NCI-H1417 (cell line): ENCODE data around the gene SPAG16.

Experiments
- DNase-seq, 3 experiments: peaks; one replicate each; lab custom pipeline; 2025; lab: John Stamatoyannopoulos, UW

Gene SPAG16

DNA sequence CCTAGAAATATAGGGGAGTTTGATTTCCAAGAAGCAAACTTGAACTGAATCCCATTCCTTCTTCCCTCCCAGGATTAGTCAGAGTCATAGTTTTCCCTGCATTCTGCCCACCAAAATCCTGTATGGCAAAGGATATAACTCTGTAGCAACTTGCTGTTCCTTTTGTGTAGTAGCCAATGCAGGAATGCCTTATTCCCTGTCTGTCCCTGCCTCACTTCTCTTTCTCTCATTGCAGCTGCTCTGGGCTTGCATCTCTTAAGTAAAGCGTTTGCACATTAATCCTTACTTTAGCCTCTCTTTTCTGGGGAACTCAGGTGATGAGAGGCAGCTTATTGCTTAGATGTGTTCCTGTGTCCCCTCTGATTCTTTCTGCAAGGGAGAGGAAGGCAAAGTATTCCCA is 793.5 kb downstream of the SPAG16 start:
- no peak for DNase-seq

GRCh38 chr2:214079032-214079431 is 794.8 kb downstream of the SPAG16 start:
- no peak for DNase-seq

GRCh38 chr2:214088536-214088935 is 804.3 kb downstream of the SPAG16 start:
- DNase-seq: no peak

- no peak for DNase-seq
These were observed 812.0 kb downstream of the SPAG16 start for GRCh38 chr2:214096208-214096715.

DNA sequence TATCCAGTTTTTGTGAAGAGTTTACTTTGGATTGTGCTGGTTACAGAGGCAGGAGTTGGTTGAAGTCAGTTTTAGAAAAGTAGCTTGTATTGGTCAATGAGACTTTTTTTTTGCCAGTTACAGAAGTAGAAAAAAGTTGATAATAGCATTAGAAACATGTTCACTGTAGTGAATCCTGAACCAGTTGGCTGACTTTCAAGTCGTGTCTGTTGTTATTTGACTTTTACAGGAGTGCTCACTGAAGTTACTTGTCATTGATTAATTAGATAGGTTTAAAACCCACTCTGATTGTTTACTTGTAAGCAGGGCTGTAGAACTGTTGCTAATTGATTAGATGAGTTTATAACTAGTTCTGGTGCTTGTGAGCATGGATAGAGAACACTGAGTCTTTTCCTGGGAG is 814.5 kb downstream of the SPAG16 start:
- DNase-seq: no peak

DNA sequence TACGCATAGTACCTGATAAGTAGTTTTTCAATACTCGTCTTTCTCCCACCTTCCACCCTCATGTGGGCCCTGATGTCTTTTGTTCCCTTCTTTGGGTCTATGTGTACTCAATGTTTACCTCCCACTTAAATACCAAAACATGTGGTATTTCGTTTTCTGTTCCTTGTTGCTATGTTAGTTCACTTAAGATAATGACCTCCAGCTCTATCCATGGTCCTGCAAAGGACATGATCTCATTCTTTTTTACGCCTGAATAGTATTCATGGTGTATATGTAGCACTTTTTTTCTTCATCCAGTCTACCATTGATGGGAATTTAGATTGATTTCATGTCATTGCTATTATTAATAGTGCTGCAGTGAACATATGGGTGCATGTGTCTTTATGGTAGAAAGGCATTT is 816.2 kb downstream of the SPAG16 start:
- DNase-seq: no peak

DNA sequence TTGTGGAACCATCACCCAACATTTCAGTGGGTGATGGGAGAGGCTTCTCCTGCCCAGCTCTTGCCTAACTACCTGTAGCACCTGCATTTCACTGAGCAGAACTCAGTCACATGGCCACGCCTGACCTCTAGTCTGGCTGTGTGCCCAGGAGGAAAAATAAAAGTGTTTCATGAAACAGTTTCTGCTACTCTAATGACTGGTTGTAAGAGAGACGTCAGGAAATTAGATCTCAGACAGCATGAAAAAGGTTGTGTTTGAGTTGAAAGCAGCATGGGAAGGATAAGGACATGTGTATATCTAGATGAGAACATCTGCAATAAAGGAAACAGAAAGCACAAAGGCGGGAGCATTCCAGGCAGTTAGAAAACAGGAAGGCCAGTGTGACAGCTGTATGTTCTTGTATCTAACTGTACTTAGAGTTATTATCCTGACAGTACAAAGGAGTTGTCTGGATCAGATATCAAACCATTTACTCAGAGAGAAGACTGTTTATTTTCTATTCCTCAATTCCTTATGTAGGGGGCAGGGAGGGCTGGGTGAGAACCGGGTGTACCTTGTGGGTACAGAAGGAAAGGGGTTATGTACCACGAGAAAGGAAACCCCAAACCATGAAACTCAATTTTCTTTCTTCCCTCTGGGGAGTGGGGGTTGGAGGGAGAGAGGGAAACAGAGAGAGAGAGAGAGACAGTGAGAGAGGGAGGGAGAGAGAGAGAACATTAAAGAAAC is 819.2 kb downstream of the SPAG16 start:
- peak; percentile 55 to 91 (median 68) for DNase-seq

DNA sequence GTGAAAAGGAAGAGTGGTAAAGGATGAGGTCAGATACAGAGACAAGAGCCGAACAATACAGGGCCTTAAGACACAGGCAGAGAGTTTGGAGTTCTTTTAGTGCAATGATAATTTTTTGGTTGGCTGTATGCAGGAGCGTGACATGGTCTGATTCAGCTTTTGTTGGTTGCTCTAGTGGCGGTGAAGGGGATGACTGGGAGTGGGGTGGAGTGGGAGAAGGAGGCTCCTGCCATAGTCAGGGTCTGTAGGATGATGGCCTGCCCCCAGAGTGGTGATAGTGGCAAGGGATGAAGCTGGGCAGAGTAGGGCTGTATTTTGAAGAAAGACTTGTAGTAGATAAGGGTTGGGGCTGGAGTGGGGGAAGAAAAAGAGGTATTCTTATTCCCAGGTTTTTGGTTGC is 820.0 kb downstream of the SPAG16 start:
- no peak for DNase-seq

DNA sequence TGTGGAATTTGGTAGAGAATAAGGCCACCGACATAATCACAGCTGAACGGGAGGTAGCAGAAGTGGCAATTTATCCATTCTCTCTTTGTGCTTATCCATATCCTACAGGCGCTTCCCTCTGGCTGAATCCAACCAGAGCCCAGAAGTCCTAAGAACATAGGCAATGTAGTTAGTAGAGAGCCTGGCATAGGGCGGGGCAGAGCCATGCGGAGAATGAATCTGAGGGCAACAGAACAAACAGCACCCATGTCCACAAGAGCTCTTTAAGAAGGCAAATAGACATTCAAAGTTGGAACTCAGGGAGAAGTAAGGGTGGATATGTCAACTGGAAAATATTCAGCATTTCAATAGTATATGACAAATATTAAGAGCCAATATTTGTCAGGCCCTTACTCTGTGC is 820.7 kb downstream of the SPAG16 start:
- no peak for DNase-seq

GRCh38 chr2:214107726-214108125 is 823.5 kb downstream of the SPAG16 start:
- peak in 1 of 3 experiments; percentile 53 for DNase-seq

DNA sequence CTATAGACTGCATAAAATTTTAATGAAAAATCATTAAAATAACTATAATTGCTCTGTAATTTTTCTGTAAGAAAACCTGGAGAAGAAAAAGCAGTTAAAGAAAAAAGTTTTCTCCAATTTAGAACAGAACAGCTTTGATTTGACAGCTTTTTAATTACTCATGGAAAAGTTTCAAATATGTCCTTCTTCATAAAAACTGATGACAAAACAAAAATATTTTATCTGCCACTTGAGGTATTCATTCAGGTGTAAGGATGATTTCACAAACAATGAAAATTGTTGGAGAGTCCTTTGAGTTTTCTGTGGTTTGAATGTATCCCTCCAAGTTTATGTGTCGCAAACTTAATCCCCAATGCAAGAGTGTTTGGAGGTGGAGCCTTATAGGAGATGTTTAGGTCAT is 824.3 kb downstream of the SPAG16 start:
- DNase-seq: no peak

DNA sequence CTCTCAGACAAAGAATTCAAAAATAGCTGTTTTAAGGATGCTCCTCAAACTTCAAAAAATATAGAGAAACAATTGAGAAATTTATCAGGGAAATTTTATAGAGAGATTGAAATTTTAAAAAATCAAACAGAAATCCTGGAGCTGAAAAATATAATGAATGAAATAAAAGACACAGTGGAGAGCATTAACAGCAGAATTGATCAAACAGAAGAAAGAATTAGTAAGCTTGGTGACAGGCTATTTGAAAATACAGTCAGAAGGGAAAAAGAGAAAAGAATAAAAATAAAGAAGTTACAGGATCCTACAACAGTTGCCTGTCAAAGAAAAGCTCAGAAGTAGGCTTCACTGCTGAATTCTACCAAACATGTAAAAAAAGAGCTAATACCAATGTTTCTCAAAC is 832.8 kb downstream of the SPAG16 start:
- no peak for DNase-seq

DNA sequence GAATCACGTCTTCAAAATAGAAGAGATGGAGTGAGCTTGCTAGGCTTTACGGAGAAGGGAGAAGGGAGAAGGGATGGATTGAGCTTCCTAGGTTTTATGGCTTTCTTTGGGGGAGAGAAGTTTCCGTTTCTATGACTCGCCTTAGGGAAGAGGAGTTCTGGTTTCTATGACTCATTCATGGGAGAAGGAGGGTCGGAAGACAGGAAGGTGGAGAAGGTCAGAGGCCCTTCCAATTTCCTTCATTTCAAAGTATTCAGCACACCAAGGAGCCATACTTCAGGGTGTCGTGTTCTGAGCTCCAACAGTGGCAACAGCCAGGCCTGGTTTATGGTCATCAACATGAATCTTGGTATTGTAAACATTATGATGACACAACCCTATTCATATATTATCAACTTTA is 841.9 kb downstream of the SPAG16 start:
- DNase-seq: no peak

- peak in 1 of 3 experiments; percentile 14 for DNase-seq
These were observed 842.9 kb downstream of the SPAG16 start for GRCh38 chr2:214127170-214127569.

DNA sequence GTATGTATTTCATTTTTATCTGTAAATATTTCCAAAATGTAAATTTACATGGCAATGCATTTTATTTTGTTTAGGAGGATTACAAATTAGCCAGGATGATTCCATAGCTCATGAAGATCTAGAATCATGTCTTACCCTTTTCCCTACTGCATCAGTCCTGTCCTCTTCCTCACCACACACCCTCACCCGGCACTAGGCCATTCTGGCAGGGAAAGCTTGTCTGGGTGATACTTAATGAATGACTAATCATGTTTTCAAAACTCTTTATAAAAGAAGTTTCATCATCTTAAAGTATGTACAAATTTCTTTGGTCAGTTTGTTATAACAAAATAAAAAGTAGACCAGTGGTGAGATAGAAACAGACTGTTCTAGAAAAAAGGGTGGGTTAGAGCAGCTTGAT is 843.3 kb downstream of the SPAG16 start:
- no peak for DNase-seq

GRCh38 chr2:214128040-214128439 is 843.8 kb downstream of the SPAG16 start:
- no peak for DNase-seq

DNA sequence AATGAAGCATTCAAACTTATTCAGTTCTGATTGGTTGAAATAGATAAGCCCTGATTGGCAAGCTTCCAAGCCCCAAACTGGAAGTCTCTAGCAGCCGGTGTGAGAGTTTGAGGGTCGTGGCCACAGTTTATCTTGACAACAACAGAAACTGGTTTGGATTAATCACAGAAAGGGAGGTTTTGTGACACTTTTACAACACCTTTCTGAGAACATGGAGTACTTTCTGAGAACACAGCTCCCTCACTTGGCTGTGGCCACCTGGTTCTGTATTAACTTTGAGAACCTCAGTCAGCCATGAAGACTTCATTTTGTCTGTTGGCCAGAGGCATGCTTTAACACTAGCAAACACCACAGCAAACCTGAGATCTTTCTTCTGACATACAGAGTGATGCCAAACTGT is 845.9 kb downstream of the SPAG16 start:
- no peak for DNase-seq

GRCh38 chr2:214135966-214136365 is 851.7 kb downstream of the SPAG16 start:
- no peak for DNase-seq

GRCh38 chr2:214138779-214139178 is 854.5 kb downstream of the SPAG16 start:
- no peak for DNase-seq

DNA sequence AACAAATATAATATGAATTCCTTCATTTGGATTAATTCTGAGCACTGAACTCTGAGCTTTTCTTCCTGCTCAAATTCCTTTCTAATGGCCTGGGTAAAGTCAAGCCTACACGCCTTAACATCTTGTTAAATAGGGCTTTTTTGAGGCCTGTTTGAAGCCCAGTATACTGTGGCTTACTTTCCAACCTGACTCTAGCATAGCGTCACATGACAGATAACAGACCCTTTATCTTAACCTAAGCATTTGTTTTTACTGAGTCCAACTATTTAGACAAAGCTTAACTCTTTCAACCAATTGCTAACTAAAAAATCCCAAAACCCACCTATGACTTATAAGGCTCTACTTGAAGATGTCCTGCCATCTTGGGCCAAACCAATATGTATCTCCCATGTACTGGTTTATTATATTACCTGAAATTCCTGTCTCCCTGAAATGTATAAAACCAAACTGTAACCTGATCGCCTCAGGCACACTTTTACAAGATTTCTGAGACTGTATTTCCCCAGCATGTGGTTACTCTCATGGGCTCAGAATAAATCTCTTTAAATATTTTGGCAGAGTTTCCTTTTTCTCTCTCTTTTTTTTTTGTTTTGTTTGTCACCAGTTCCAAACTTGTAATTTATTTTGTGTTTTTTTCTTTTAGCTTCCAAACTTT is 855.5 kb downstream of the SPAG16 start:
- DNase-seq: peak in 1 of 3 experiments; percentile 4

- DNase-seq: no peak
These were observed 872.7 kb downstream of the SPAG16 start for GRCh38 chr2:214156971-214157370.

DNA sequence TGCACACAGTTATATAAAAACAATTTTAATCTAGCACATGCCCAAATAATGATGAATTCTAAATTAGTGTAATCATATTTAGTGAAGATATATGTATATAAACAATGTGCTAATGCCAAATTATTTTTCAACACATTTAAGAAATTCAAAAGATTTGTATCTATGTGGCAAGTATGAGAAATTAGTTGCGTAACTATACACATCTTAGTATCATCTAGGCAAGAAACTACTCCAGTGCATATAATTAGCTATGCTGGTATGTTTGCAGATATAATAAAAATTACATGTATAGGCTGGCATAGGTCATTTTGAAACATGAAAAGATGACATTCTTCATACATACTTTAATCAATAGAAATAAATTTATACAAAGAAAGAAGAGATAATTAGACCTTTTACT is 874.6 kb downstream of the SPAG16 start:
- no peak for DNase-seq

DNA sequence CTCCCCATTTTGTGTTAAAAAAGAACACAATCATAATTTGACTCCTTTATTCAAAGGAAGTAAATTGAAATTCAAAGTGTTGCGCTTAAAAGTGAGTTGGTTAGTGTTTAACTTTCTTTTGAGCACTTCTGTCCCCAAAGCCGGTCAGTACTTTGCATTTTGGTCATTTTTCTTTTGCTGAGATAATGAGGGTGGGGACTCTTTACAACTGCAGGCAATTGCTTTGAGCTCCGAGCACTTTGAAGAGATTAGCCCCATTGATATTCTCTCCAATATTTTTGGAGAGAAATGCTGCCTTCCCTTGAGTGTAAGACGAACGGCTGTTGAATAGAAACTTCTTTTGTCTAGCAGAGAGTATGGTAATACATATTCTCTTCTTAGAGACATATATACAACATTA is 885.0 kb downstream of the SPAG16 start:
- DNase-seq: no peak

DNA sequence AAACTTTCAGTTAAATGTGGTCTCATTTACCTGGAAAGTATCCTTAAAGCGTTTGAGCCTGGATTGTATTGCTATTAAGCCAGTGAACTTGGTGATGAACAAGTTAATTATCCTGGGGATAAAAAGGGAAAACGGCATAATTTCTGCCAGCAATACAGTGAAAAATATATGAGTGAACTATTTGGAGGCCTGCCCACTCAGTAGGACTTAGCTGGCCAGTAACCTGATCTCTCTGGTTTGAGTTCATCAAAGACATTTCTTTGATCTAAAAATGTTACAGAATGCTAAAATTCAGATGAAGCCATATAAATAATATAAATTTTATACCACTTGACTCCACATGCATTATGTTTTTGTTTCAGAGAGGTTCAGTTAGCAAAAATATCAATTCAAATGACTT is 885.5 kb downstream of the SPAG16 start:
- DNase-seq: no peak
